HG03108 (cell line): ENCODE data around the gene VPREB3.

Experiments
- ATAC-seq: cut with Tn5 transposase; IDR thresholded peaks from one replicate; pipeline ENCODE4 v1.9.1; 2021; ENCODE audit warnings: moderate library complexity; ENCODE audit not compliant: unreplicated experiment

The VPREB3 gene, protein sequence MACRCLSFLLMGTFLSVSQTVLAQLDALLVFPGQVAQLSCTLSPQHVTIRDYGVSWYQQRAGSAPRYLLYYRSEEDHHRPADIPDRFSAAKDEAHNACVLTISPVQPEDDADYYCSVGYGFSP

GRCh38 chr22:23754220-23754919 lies at the start of gene VPREB3:
Gene VPREB3, minus strand, starts transcription at chr22:23754425. Its CDS starts 62 bp downstream, at chr22:23754363.
- no peak for ATAC-seq

- ATAC-seq = no peak
These were observed 49.0 kb upstream of the VPREB3 start for GRCh38 chr22:23803001-23803819.

- ATAC-seq = no peak
These were observed 47.7 kb upstream of the VPREB3 start for GRCh38 chr22:23801886-23802377.

- no peak for ATAC-seq
These were observed 47.1 kb upstream of the VPREB3 start for GRCh38 chr22:23801238-23801821.

DNA sequence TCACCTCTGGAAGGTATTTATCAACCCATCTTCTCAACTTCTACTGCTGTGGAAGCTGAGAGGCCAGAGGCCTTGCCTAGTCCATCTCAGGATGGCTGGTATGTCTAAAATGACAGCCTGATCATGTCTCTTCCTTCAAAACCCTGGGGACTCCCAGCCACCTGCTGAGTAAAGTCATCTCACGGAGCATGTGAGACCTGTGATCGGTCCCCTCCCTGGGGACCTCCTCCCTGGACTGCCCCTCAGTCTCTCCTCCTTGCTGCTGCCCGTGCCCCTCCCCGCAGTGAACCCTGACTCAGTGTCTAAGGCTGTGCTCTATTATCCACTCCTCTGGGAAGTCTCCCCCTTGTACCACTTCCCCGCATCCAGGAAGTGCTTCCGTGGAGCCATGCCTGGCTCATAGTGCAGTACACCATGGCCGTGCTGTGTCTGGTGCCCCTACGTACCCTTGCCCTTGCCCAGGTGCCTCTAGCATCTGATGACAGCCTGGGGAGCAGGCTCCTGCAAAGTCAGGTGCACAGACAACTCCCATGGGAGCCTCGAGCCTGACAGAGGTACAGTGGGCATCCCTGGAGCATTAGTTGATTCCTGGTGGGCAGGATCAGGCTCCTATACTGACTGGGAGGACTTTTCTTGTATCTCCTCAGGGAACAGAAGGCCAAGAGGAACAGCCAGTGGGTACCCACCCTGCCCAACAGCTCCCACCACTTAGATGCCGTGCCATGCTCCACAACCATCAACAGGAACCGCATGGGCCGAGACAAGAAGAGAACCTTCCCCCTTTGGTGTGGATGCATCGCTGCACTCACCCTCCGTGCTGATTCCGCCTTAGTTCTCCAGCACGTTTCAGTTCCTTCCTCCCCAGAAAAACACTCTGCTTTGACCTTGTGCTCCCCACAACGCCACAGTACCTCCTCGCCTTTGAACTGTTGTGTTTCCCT lies 46.3 kb upstream of the VPREB3 start:
- ATAC-seq = peak; percentile 73

GRCh38 chr22:23796461-23796860 lies 42.2 kb upstream of the VPREB3 start:
- ATAC-seq = no peak

GRCh38 chr22:23793326-23793725 lies 39.1 kb upstream of the VPREB3 start:
- ATAC-seq = no peak

DNA sequence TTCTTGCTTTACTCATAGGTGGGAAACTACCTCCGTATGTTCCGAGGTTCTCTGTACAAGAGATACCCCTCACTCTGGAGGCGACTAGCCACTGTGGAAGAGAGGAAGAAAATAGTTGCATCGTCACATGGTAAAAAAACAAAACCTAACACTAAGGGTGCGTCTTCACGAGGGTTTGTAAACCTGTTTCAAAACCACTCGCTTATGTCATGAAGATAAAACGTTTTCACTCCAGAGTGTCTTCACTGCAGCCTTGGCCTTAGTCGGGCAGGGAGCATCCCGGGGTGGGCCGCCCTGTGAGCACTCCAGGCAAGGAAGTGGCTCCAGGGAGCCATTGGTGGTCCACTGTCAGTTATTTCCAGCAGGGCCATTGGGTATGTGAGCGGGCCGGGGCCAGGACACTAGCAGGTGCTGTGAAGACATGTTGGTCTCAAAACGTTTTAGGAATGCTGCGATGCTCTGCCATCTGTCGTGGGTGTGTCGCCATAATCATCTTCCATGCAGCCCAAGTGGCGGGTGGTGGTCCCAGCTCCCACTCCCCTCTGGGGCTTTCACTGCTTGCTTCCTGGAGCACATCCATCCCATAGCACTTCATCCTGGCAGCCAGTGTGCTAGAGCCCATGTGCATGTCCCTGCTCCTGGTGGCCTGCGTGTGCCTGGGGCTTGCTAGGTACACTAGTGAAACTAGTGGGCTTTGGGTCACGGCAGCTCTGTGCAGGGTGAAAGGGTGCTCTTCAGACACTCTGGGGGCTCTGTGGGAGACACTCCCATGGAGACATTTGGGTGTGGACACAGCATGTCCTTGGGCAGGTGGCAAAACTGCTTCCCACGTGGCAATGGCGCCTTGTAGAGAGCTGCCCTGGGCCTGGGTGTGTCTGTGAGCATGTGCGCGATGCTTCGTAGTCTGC lies 37.8 kb upstream of the VPREB3 start:
- ATAC-seq = no peak

GRCh38 chr22:23790819-23791737 lies 36.9 kb upstream of the VPREB3 start:
- no peak for ATAC-seq

GRCh38 chr22:23789638-23790037 lies 35.4 kb upstream of the VPREB3 start:
- no peak for ATAC-seq

DNA sequence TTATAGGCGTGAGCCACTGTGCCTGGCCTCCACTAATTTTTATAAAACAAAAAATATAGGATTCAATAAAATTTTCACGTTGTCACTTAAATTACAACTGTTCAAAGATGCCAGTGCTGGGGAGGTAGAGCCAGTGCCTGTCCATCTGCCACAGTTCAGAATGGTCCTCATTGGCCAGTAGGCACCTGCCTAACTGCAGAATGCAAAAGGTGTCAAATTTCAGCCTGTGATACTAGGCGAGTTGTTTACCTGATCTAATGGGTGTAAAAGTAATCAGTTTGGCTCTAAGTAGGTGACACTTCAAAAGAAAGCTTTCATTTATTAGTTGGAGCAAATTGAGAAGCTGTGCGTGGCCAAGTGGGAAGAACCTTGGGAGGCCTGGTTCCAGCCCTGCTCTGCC lies 34.9 kb upstream of the VPREB3 start:
- ATAC-seq = no peak

DNA sequence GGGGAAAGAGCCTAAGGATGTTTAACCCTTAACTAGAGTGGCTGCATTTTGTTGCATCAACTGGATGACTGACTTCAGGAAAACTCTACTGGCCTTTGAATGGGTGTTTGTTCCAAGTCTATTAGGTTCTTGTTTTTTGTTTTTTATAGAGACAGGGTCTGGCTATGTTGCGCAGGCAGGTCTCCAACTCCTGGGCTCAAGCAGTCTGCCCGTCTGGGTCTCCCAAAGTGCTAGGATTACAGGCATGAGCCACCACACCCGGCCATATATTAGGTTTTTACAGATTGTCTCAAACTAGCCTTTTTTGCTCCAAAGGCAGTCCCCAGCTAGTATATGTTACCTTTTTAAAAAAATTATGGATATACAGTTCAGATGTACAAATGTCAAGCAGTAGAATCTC lies 33.7 kb upstream of the VPREB3 start:
- no peak for ATAC-seq

DNA sequence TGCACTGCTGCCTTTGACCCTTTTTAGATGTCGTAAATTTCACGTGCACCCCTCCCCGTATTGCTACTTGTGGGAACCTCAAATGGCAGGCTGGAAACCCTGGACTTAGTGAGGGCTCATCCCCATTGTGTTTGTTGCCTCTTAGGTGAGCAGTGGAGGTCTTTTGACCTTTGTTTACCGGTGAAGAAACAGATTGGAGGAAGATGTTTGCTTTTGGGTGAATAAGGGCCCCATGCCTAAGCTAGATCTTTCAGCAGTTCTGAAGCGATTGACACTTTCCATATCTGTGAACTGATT lies 33.3 kb upstream of the VPREB3 start:
- ATAC-seq = no peak

- ATAC-seq = peak; percentile 59
These were observed 32.8 kb upstream of the VPREB3 start, which contains the start of gene SMARCB1 for GRCh38 chr22:23786752-23787599. Gene SMARCB1, plus strand, starts transcription at chr22:23786966. Its CDS starts 204 bp downstream, at chr22:23787170.

GRCh38 chr22:23786261-23786710 lies 32.1 kb upstream of the VPREB3 start:
- no peak for ATAC-seq

GRCh38 chr22:23784215-23784732 lies 30.0 kb upstream of the VPREB3 start:
- no peak for ATAC-seq
